ENCODE results near the gene ERBB4. TPM values are rescaled to one million over a fixed set of nuclear protein-coding genes. Genes with fewer than 3 reads are reported as not detected.

ERBB4 gene
- total RNA-seq, 4 donors from 2014 or later, result 0.16 to 12.7 (median 0.27) TPM; not detected in 1

DNA sequence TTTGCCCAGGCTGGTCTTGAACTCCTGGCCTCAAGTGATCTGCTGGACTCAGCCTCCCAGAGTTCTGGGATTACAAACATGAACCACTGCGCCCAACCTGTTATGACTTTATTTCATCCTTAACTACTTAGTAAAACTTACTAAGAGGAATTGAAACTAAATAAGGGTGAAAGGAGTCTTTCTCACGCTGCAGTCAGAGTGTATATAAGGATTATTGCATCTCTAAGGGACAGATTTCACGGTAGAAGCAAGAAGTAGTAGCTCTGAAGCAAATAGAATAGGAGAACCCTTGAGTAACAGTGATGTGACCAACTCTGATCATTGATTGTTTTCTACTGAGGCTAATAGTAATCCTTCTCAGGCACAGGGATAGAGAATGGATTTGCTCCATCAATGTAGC is 1022.1 kb downstream of the ERBB4 start:
- WGBS, 2 donors (ENCODE audit: low coverage in 1 of 2), result 75 to 83% methylated on average over 2 to 3 of the region's 3 CpGs
- H3K36me3 ChIP-seq, result no peaks in the 10 kb centered on the region
- in situ Hi-C loops (cut with MboI; ENCODE audit: low pct_ligation_motif_present in 1 of 4, low pct_unique_long_range_greater_than_20kb in 1 of 4, low sequenced_read_pairs in 3 of 4) (no loop called here), intact Hi-C loops (cut with DNase I; ENCODE audit: low total_unique reads) (no loop called here)
- TF ChIP-seq POLR2AphosphoS5 (IDR thresholded peaks at IDR 0.05) (no peak), POLR2A (IDR thresholded peaks at IDR 0.05) (no peak), EP300 (IDR thresholded peaks at IDR 0.05; ENCODE audit: low read depth) (no peak)
- TF ChIP-seq, protein P1, sequence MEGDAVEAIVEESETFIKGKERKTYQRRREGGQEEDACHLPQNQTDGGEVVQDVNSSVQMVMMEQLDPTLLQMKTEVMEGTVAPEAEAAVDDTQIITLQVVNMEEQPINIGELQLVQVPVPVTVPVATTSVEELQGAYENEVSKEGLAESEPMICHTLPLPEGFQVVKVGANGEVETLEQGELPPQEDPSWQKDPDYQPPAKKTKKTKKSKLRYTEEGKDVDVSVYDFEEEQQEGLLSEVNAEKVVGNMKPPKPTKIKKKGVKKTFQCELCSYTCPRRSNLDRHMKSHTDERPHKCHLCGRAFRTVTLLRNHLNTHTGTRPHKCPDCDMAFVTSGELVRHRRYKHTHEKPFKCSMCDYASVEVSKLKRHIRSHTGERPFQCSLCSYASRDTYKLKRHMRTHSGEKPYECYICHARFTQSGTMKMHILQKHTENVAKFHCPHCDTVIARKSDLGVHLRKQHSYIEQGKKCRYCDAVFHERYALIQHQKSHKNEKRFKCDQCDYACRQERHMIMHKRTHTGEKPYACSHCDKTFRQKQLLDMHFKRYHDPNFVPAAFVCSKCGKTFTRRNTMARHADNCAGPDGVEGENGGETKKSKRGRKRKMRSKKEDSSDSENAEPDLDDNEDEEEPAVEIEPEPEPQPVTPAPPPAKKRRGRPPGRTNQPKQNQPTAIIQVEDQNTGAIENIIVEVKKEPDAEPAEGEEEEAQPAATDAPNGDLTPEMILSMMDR (IDR thresholded peaks at IDR 0.05), result no peak
- no peaks in the 10 kb centered on the region for H3K27me3 ChIP-seq
- H3K9me3 ChIP-seq, result no peaks in the 10 kb centered on the region
- H3K4me1 ChIP-seq, result no peaks in the 10 kb centered on the region
- no peak for DNase-seq
- no peak overlapping the region for H3K4me3 ChIP-seq
- H3K27ac ChIP-seq, result no peak overlapping the region

GRCh38 chr2:211514049-211514448 is 1024.6 kb downstream of the ERBB4 start:
- intact Hi-C loops (cut with DNase I; ENCODE audit: low total_unique reads) (no loop called here), in situ Hi-C loops (cut with MboI; ENCODE audit: low pct_ligation_motif_present in 1 of 4, low pct_unique_long_range_greater_than_20kb in 1 of 4, low sequenced_read_pairs in 3 of 4) (no loop called here)
- Histone ChIP-seq H3K4me1 (no peaks in the 10 kb centered on the region), H3K4me3 (no peak overlapping the region), H3K36me3 (no peaks in the 10 kb centered on the region), H3K27me3 (no peaks in the 10 kb centered on the region), H3K9me3 (no peaks in the 10 kb centered on the region), H3K27ac (no peak overlapping the region)
- no peak for DNase-seq
- TF ChIP-seq, protein P1 (IDR thresholded peaks at IDR 0.05), result no peak
- no peak for TF ChIP-seq EP300 (IDR thresholded peaks at IDR 0.05; ENCODE audit: low read depth)
- no peak for TF ChIP-seq POLR2A (IDR thresholded peaks at IDR 0.05)
- TF ChIP-seq POLR2AphosphoS5 (IDR thresholded peaks at IDR 0.05), result no peak
- WGBS, 2 donors (ENCODE audit: low coverage in 1 of 2), result 90 to 97% methylated on average over 3 of the region's 3 CpGs

- TF ChIP-seq POLR2A (IDR thresholded peaks at IDR 0.05) (no peak), POLR2AphosphoS5 (IDR thresholded peaks at IDR 0.05) (no peak), EP300 (IDR thresholded peaks at IDR 0.05; ENCODE audit: low read depth) (no peak)
- TF ChIP-seq, protein P1 (IDR thresholded peaks at IDR 0.05), result no peak
- Histone ChIP-seq H3K36me3 (no peaks in the 10 kb centered on the region), H3K27ac (no peak overlapping the region), H3K9me3 (no peaks in the 10 kb centered on the region), H3K4me1 (no peaks in the 10 kb centered on the region), H3K4me3 (no peak overlapping the region), H3K27me3 (no peaks in the 10 kb centered on the region)
- in situ Hi-C loops (cut with MboI; ENCODE audit: low pct_ligation_motif_present in 1 of 4, low pct_unique_long_range_greater_than_20kb in 1 of 4, low sequenced_read_pairs in 3 of 4), result no loop called here
- 70 to 73% methylated on average over 1 to 3 of the region's 3 CpGs for WGBS, 2 donors (ENCODE audit: low coverage in 1 of 2)
- no peak for DNase-seq
- intact Hi-C loops (cut with DNase I; ENCODE audit: low total_unique reads), result no loop called here
Observed at GRCh38 chr2:211513446-211513845, 1025.2 kb downstream of the ERBB4 start.

DNA sequence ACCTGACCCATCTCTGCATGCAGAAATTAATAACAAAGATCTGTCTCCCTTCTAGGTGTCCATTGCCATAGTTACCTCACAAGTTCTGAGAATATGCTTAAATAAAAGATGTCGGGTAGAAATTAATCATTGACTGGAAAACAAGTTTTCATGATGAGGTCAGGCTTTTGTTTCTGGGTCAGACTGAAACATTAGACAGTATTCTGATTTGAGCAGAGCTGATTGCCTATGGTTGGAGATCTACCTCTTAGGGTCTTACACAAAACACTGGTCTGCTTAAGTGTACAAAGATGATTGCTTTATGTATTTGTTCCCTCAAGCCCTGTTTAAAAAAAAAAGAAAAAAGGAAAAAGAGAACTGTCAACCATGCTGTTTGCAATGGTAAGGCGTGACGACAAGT is 1025.8 kb downstream of the ERBB4 start:
- no peaks in the 10 kb centered on the region for H3K4me1 ChIP-seq
- TF ChIP-seq POLR2A (IDR thresholded peaks at IDR 0.05) (no peak), POLR2AphosphoS5 (IDR thresholded peaks at IDR 0.05) (no peak), EP300 (IDR thresholded peaks at IDR 0.05; ENCODE audit: low read depth) (no peak)
- TF ChIP-seq, protein P1 (IDR thresholded peaks at IDR 0.05), result no peak

More for the DNA sequence above, 1025.8 kb downstream of the ERBB4 start:
- no peaks in the 10 kb centered on the region for H3K9me3 ChIP-seq
- H3K4me3 ChIP-seq, result no peak overlapping the region
- in situ Hi-C loops (cut with MboI; ENCODE audit: low pct_ligation_motif_present in 1 of 4, low pct_unique_long_range_greater_than_20kb in 1 of 4, low sequenced_read_pairs in 3 of 4), result no loop called here
- H3K27ac ChIP-seq, result no peak overlapping the region
- WGBS, 2 donors (ENCODE audit: low coverage in 1 of 2), result 40 to 66% methylated on average over 3 of the region's 3 CpGs
- intact Hi-C loops (cut with DNase I; ENCODE audit: low total_unique reads), result no loop called here
- H3K36me3 ChIP-seq, result no peaks in the 10 kb centered on the region
- H3K27me3 ChIP-seq, result no peaks in the 10 kb centered on the region
- DNase-seq, result no peak

Measured in transverse colon (tissue), 4 donors.